ENCODE data around the gene RAB4B. TPM values are rescaled to one million over a fixed set of nuclear protein-coding genes. Genes with fewer than 3 reads are reported as not detected.
"Not testable (repeated sequence)": the region's sequence is repeated elsewhere in the genome, so short reads cannot be mapped to it uniquely, and the experiment has no call there.

The RAB4B gene
- total RNA-seq, 2 experiments from 2014 or later = 38.0 to 41.7 TPM

GRCh38 chr19:40754611-40755247, 23.3 kb upstream of the RAB4B start:
- intact Hi-C loops (cut with micrococcal nuclease) = loop anchor here (1.0 to 10.0 kb wide), 3 partner anchors 23 to 790 kb away; partner anchors contain the start of genes BLVRB and SPTBN4
- Mint-ChIP-seq H3K27me3 (no peaks in the 10 kb centered on the region), H3K4me1 (ENCODE audit: low read depth) (peaks cover 49% of the 10 kb centered on the region), H3K36me3 (peaks cover 65% of the 10 kb centered on the region), H3K4me3 (peak overlapping the region; percentile 86), H3K9me3 (no peaks in the 10 kb centered on the region), H3K27ac (peak overlapping the region; percentile 97)
- ChIA-PET POLR2A (interaction anchor here (0.6 to 3.8 kb wide), 6 partner anchors 12 to 139 kb away, joined by 3 to 31 read pairs (median 4); partner anchors contain the start of genes ITPKC and RAB4B), CTCF (interaction anchor here (1.1 to 6.8 kb wide), 4 partner anchors 23 to 91 kb away, joined by 5 to 58 read pairs (median 21); partner anchors contain the start of genes COQ8B, ITPKC and RAB4B)
- peak; percentile 88 for DNase-seq

GRCh38 chr19:40755248-40755624, 22.8 kb upstream of the RAB4B start:
- Mint-ChIP-seq H3K27ac (peak overlapping the region; percentile 97), H3K4me3 (peak overlapping the region; percentile 86), H3K4me1 (ENCODE audit: low read depth) (peaks cover 47% of the 10 kb centered on the region), H3K36me3 (peaks cover 68% of the 10 kb centered on the region), H3K27me3 (no peaks in the 10 kb centered on the region), H3K9me3 (no peaks in the 10 kb centered on the region)
- CTCF ChIA-PET = interaction anchor here (1.1 to 6.8 kb wide), 4 partner anchors 23 to 92 kb away, joined by 5 to 58 read pairs (median 21); partner anchors contain the start of genes COQ8B, ITPKC and RAB4B
- POLR2A ChIA-PET = interaction anchor here (0.6 to 3.8 kb wide), 5 partner anchors 11 to 140 kb away, joined by 3 to 31 read pairs (median 5); partner anchors contain the start of genes ITPKC and RAB4B
- intact Hi-C loops (cut with micrococcal nuclease) = loop anchor here (1.0 to 10.0 kb wide), 3 partner anchors 22 to 790 kb away; partner anchors contain the start of genes BLVRB and SPTBN4
- DNase-seq = no peak

- Mint-ChIP-seq H3K27me3 (no peaks in the 10 kb centered on the region), H3K9me3 (no peaks in the 10 kb centered on the region), H3K27ac (peak overlapping the region; percentile 97), H3K4me1 (ENCODE audit: low read depth) (peaks cover 51% of the 10 kb centered on the region), H3K4me3 (peak overlapping the region; percentile 86), H3K36me3 (peaks cover 73% of the 10 kb centered on the region)
- DNase-seq = no peak
- ChIA-PET POLR2A (interaction anchor here (0.7 to 3.8 kb wide), 4 partner anchors 10 to 538 kb away, joined by 3 to 31 read pairs (median 10); partner anchors contain the start of gene RAB4B), CTCF (interaction anchor here (1.1 to 6.8 kb wide), 5 partner anchors 11 to 92 kb away, joined by 4 to 58 read pairs (median 5); partner anchors contain the start of genes COQ8B, ITPKC and RAB4B)
- intact Hi-C loops (cut with micrococcal nuclease) = loop anchor here (1.0 to 10.0 kb wide), 3 partner anchors 22 to 789 kb away; partner anchors contain the start of genes BLVRB and SPTBN4
These were observed 22.3 kb upstream of the RAB4B start for GRCh38 chr19:40755791-40756190.

GRCh38 chr19:40756502-40757110, 21.4 kb upstream of the RAB4B start:
- Mint-ChIP-seq H3K9me3 (no peaks in the 10 kb centered on the region), H3K27ac (peak overlapping the region; percentile 97), H3K4me3 (peak overlapping the region; percentile 86), H3K4me1 (ENCODE audit: low read depth) (peaks cover 53% of the 10 kb centered on the region), H3K27me3 (no peaks in the 10 kb centered on the region), H3K36me3 (peaks cover 72% of the 10 kb centered on the region)
- POLR2A ChIA-PET = interaction anchor here (0.6 to 3.8 kb wide), 5 partner anchors 9 to 55 kb away, joined by 3 to 31 read pairs (median 5); partner anchors contain the start of gene RAB4B
- peak; percentile 84 for DNase-seq
- CTCF ChIA-PET = interaction anchor here (1.0 to 6.8 kb wide), 5 partner anchors 12 to 93 kb away, joined by 3 to 58 read pairs (median 5); partner anchors contain the start of genes ITPKC and RAB4B
- intact Hi-C loops (cut with micrococcal nuclease) = loop anchor here (10.0 kb wide), 2 partner anchors 292 to 788 kb away; partner anchors contain the start of genes BLVRB and SPTBN4

- peaks cover 62% of the 10 kb centered on the region for H3K4me1 Mint-ChIP-seq (ENCODE audit: low read depth)
- intact Hi-C loops (cut with micrococcal nuclease) = loop anchor here (10.0 kb wide), 2 partner anchors 294 to 786 kb away; partner anchors contain the start of genes BLVRB and SPTBN4
- no peak for DNase-seq
- no peak overlapping the region for H3K4me3 Mint-ChIP-seq
- no peaks in the 10 kb centered on the region for H3K9me3 Mint-ChIP-seq
- POLR2A ChIA-PET = no interaction called here
- CTCF ChIA-PET = interaction anchor here (0.9 to 6.8 kb wide), 4 partner anchors 20 to 124 kb away, joined by 3 to 37 read pairs (median 3); partner anchors contain the start of gene RAB4B
- peak overlapping the region; percentile 58 for H3K27ac Mint-ChIP-seq
- peaks cover 75% of the 10 kb centered on the region for H3K36me3 Mint-ChIP-seq
- H3K27me3 Mint-ChIP-seq = no peaks in the 10 kb centered on the region
These were observed 19.6 kb upstream of the RAB4B start for GRCh38 chr19:40758491-40758890.

GRCh38 chr19:40759352-40759751, 18.7 kb upstream of the RAB4B start:
- Mint-ChIP-seq H3K4me3 (no peak overlapping the region), H3K27ac (no peak overlapping the region), H3K36me3 (peaks cover 80% of the 10 kb centered on the region), H3K9me3 (no peaks in the 10 kb centered on the region), H3K27me3 (no peaks in the 10 kb centered on the region), H3K4me1 (ENCODE audit: low read depth) (peaks cover 68% of the 10 kb centered on the region)
- ChIA-PET CTCF (interaction anchor here (0.8 kb wide), 1 partner anchor 43 kb away, joined by 3 read pairs; the partner anchor contains the start of genes COQ8B and ITPKC), POLR2A (interaction anchor here (0.8 kb wide), 1 partner anchor 14 kb away, joined by 3 read pairs; no protein-coding TSS in a partner anchor)
- no peak for DNase-seq
- intact Hi-C loops (cut with micrococcal nuclease) = loop anchor here (10.0 kb wide), 2 partner anchors 295 to 785 kb away; partner anchors contain the start of genes BLVRB and SPTBN4

- Mint-ChIP-seq H3K4me1 (ENCODE audit: low read depth) (peaks cover 54% of the 10 kb centered on the region), H3K9me3 (no peaks in the 10 kb centered on the region), H3K4me3 (no peak overlapping the region), H3K27ac (no peak overlapping the region), H3K36me3 (peaks cover 73% of the 10 kb centered on the region), H3K27me3 (no peaks in the 10 kb centered on the region)
- DNase-seq = no peak
- ChIA-PET POLR2A (no interaction called here), CTCF (no interaction called here)
- intact Hi-C loops (cut with micrococcal nuclease) = no loop called here
These were observed 15.1 kb upstream of the RAB4B start for GRCh38 chr19:40762754-40763470.

GRCh38 chr19:40763526-40763925, 14.5 kb upstream of the RAB4B start:
- no peak for DNase-seq
- Mint-ChIP-seq H3K27me3 (no peaks in the 10 kb centered on the region), H3K4me1 (ENCODE audit: low read depth) (peaks cover 50% of the 10 kb centered on the region), H3K36me3 (peaks cover 68% of the 10 kb centered on the region), H3K9me3 (no peaks in the 10 kb centered on the region), H3K4me3 (no peak overlapping the region), H3K27ac (no peak overlapping the region)
- ChIA-PET POLR2A (interaction anchor here (0.6 kb wide), 1 partner anchor 11 kb away, joined by 3 read pairs; no protein-coding TSS in a partner anchor), CTCF (no interaction called here)
- intact Hi-C loops (cut with micrococcal nuclease) = no loop called here

GRCh38 chr19:40763963-40764362, 14.1 kb upstream of the RAB4B start:
- Mint-ChIP-seq H3K27me3 (no peaks in the 10 kb centered on the region), H3K36me3 (peaks cover 71% of the 10 kb centered on the region), H3K27ac (peak overlapping the region; percentile 21), H3K9me3 (no peaks in the 10 kb centered on the region), H3K4me3 (no peak overlapping the region), H3K4me1 (ENCODE audit: low read depth) (peaks cover 52% of the 10 kb centered on the region)
- intact Hi-C loops (cut with micrococcal nuclease) = no loop called here
- no peak for DNase-seq
- ChIA-PET POLR2A (interaction anchor here (0.6 kb wide), 1 partner anchor 12 kb away, joined by 3 read pairs; no protein-coding TSS in a partner anchor), CTCF (no interaction called here)

- Mint-ChIP-seq H3K4me1 (ENCODE audit: low read depth) (peaks cover 50% of the 10 kb centered on the region), H3K36me3 (peaks cover 68% of the 10 kb centered on the region)
- H3K27me3 Mint-ChIP-seq; H3K4me3 Mint-ChIP-seq; intact Hi-C loops (cut with micrococcal nuclease); H3K9me3 Mint-ChIP-seq; DNase-seq; H3K27ac Mint-ChIP-seq: not testable (repeated sequence)
- POLR2A ChIA-PET = interaction anchor here (0.7 to 0.8 kb wide), 2 partner anchors 10 to 12 kb away, joined by 4 to 5 read pairs; no protein-coding TSS in a partner anchor
- CTCF ChIA-PET = interaction anchor here (1.1 to 1.9 kb wide), 2 partner anchors 39 to 40 kb away, joined by 3 to 6 read pairs; no protein-coding TSS in a partner anchor
These were observed 11.7 kb upstream of the RAB4B start for GRCh38 chr19:40766385-40766784.

GRCh38 chr19:40768869-40769268, 9.2 kb upstream of the RAB4B start:
- no peaks in the 10 kb centered on the region for H3K27me3 Mint-ChIP-seq
- ChIA-PET CTCF (no interaction called here), POLR2A (no interaction called here)
- DNase-seq = no peak
- H3K36me3 Mint-ChIP-seq = peaks cover 45% of the 10 kb centered on the region
- no peak overlapping the region for H3K4me3 Mint-ChIP-seq
- H3K27ac Mint-ChIP-seq = no peak overlapping the region
- intact Hi-C loops (cut with micrococcal nuclease) = no loop called here
- peaks cover 4% of the 10 kb centered on the region for H3K9me3 Mint-ChIP-seq
- H3K4me1 Mint-ChIP-seq (ENCODE audit: low read depth) = peaks cover 29% of the 10 kb centered on the region

All from activated CD4-positive, alpha-beta memory T cell treated with anti-CD3 and anti-CD28 coated beads for 36 hours (primary cell).